HepG2 (cell line): ENCODE measurements around the gene MARS1. TPM values are rescaled to one million over a fixed set of nuclear protein-coding genes. Genes with fewer than 3 reads are reported as not detected.

Experiments
- AFF4 ChIP-seq: sonication (generic); formaldehyde crosslinking; IDR thresholded peaks from 2 replicates; pipeline ENCODE4 v1.4.0; 2020; ENCODE audit warnings: missing genetic modification reagents
- FOXO1 ChIP-seq: sonication (generic); formaldehyde crosslinking; IDR thresholded peaks from 2 replicates; pipeline ENCODE4 v1.4.0; 2020; ENCODE audit warnings: missing genetic modification reagents
- HNRNPK ChIP-seq: fragments of 200-400 bp; formaldehyde crosslinking; IDR thresholded peaks from 2 replicates; pipeline ENCODE4 v1.6.1; 2018; ENCODE audit warnings: low read length, low read depth, moderate library complexity, mild to moderate bottlenecking; ENCODE audit not compliant: poor library complexity, severe bottlenecking
- HOXA5 ChIP-seq: sonication (generic); formaldehyde crosslinking; IDR thresholded peaks from 2 replicates; pipeline ENCODE4 v1.4.0; 2020; ENCODE audit warnings: missing genetic modification reagents
- ISX ChIP-seq: sonication (generic); formaldehyde crosslinking; conservative IDR thresholded peaks from 2 replicates; pipeline ENCODE4 v1.5.0; 2020; ENCODE audit warnings: missing genetic modification reagents
- KDM4B ChIP-seq: sonication (generic); formaldehyde crosslinking; IDR thresholded peaks from 2 replicates; pipeline ENCODE4 v1.4.0; 2020; ENCODE audit warnings: missing genetic modification reagents
- NR3C1 ChIP-seq: sonication (generic); formaldehyde crosslinking; IDR thresholded peaks from 2 replicates; pipeline ENCODE4 v1.4.0; 2020; ENCODE audit warnings: missing genetic modification reagents
- NRL ChIP-seq: sonication (generic); formaldehyde crosslinking; IDR thresholded peaks from 2 replicates; pipeline ENCODE4 v1.5.0; 2020; ENCODE audit warnings: missing genetic modification reagents, mild to moderate bottlenecking, moderate library complexity, borderline replicate concordance
- SRF ChIP-seq: IDR thresholded peaks from 2 replicates; pipeline ENCODE4 v1.6.1; 2011; ENCODE audit warnings: mild to moderate bottlenecking, low read depth, low read length, moderate library complexity
- ZBTB39 ChIP-seq: sonication (generic); formaldehyde crosslinking; IDR thresholded peaks from 2 replicates; pipeline ENCODE4 v1.5.0; 2020; ENCODE audit warnings: missing genetic modification reagents
- ZFP41 ChIP-seq: sonication (generic); formaldehyde crosslinking; IDR thresholded peaks from 2 replicates; pipeline ENCODE4 v1.4.0; 2020; ENCODE audit warnings: mild to moderate bottlenecking, missing genetic modification reagents, borderline replicate concordance
- ZNF17 ChIP-seq: sonication (generic); formaldehyde crosslinking; IDR thresholded peaks from 2 replicates; pipeline ENCODE4 v1.5.0; 2020; ENCODE audit warnings: mild to moderate bottlenecking, missing genetic modification reagents
- ZNF562 ChIP-seq: sonication (generic); formaldehyde crosslinking; IDR thresholded peaks from 2 replicates; pipeline ENCODE4 v1.8.0; 2022; ENCODE audit warnings: missing genetic modification reagents, borderline replicate concordance
- ZNF724P ChIP-seq: sonication (generic); formaldehyde crosslinking; IDR thresholded peaks from 2 replicates; pipeline ENCODE4 v1.8.0; 2022; ENCODE audit warnings: missing genetic modification reagents, borderline replicate concordance
- ZNF781 ChIP-seq: sonication (generic); formaldehyde crosslinking; IDR thresholded peaks from 2 replicates; pipeline ENCODE4 v1.5.1; 2020; ENCODE audit warnings: borderline replicate concordance, mild to moderate bottlenecking, missing genetic modification reagents; ENCODE audit errors: not compliant biosample characterization
- ZNF891 ChIP-seq: sonication (generic); formaldehyde crosslinking; IDR thresholded peaks from 2 replicates; pipeline ENCODE4 v1.5.0; 2020; ENCODE audit warnings: mild to moderate bottlenecking, missing genetic modification reagents
- ZSCAN22 ChIP-seq: sonication (generic); formaldehyde crosslinking; IDR thresholded peaks from 2 replicates; pipeline ENCODE4 v1.4.0; 2020; ENCODE audit warnings: mild to moderate bottlenecking, missing genetic modification reagents
- polyA plus RNA-seq, 8 experiments: library from polyadenylated mRNA; depleted of rRNA in 3 of 8; stranded (reverse) in 7 of 8; unstranded in 1 of 8; fragments of >200 nt; fragmentation: Illumina TruSeq in 4 of 8; extraction: Trizol in 4 of 8; gene quantifications; 2 replicates each; pipeline versions ENCODE4 v1.2.1 to v1.2.3, GENCODE V29; 2011 to 2016; ENCODE audit warnings: low read depth in 4 of 8, missing spikeins in 1 of 8, mixed read lengths in 1 of 8; ENCODE audit not compliant: insufficient read depth in 1 of 8
- total RNA-seq, 5 experiments: library from RNA; depleted of rRNA; stranded (reverse); fragments of >200 nt; fragmentation: Illumina TruSeq; extraction: Trizol; gene quantifications; 2 replicates each; pipeline ENCODE4 v1.2.3, GENCODE V29; 2016; ENCODE audit warnings: low read depth in 1 of 5
- TF ChIP-seq, protein P1 (sequence below): sonication (generic); formaldehyde crosslinking; IDR thresholded peaks from 2 replicates; pipeline ENCODE4 v1.9.0; 2021; ENCODE audit warnings: mild to moderate bottlenecking, missing genetic modification reagents

Gene MARS1
- total and polyA plus RNA-seq, 2 of the 13 experiments (the other 11 are each of a cell fraction or from before 2014, with no cell fraction given): 115 to 181 TPM

- TF ChIP-seq FOXO1 (no peak), HOXA5 (CRISPR knock-in tag) (no peak; the same call in 1 of the 2 replicates), ZSCAN22 (CRISPR knock-in tag) (no peak), ZNF724P (CRISPR knock-in tag) (no peak), ISX (no peak), ZFP41 (no peak), KDM4B (CRISPR knock-in tag) (no peak), HNRNPK (no peak), SRF (no peak), ZBTB39 (CRISPR knock-in tag) (no peak), AFF4 (CRISPR knock-in tag) (no peak), ZNF562 (no peak), NR3C1 (CRISPR knock-in tag) (no peak), ZNF891 (CRISPR knock-in tag) (peak; percentile 18; the same call in 1 of the 2 replicates), NRL (no peak), ZNF781 (CRISPR knock-in tag) (no peak), ZNF17 (CRISPR knock-in tag) (no peak)
- TF ChIP-seq, protein P1, sequence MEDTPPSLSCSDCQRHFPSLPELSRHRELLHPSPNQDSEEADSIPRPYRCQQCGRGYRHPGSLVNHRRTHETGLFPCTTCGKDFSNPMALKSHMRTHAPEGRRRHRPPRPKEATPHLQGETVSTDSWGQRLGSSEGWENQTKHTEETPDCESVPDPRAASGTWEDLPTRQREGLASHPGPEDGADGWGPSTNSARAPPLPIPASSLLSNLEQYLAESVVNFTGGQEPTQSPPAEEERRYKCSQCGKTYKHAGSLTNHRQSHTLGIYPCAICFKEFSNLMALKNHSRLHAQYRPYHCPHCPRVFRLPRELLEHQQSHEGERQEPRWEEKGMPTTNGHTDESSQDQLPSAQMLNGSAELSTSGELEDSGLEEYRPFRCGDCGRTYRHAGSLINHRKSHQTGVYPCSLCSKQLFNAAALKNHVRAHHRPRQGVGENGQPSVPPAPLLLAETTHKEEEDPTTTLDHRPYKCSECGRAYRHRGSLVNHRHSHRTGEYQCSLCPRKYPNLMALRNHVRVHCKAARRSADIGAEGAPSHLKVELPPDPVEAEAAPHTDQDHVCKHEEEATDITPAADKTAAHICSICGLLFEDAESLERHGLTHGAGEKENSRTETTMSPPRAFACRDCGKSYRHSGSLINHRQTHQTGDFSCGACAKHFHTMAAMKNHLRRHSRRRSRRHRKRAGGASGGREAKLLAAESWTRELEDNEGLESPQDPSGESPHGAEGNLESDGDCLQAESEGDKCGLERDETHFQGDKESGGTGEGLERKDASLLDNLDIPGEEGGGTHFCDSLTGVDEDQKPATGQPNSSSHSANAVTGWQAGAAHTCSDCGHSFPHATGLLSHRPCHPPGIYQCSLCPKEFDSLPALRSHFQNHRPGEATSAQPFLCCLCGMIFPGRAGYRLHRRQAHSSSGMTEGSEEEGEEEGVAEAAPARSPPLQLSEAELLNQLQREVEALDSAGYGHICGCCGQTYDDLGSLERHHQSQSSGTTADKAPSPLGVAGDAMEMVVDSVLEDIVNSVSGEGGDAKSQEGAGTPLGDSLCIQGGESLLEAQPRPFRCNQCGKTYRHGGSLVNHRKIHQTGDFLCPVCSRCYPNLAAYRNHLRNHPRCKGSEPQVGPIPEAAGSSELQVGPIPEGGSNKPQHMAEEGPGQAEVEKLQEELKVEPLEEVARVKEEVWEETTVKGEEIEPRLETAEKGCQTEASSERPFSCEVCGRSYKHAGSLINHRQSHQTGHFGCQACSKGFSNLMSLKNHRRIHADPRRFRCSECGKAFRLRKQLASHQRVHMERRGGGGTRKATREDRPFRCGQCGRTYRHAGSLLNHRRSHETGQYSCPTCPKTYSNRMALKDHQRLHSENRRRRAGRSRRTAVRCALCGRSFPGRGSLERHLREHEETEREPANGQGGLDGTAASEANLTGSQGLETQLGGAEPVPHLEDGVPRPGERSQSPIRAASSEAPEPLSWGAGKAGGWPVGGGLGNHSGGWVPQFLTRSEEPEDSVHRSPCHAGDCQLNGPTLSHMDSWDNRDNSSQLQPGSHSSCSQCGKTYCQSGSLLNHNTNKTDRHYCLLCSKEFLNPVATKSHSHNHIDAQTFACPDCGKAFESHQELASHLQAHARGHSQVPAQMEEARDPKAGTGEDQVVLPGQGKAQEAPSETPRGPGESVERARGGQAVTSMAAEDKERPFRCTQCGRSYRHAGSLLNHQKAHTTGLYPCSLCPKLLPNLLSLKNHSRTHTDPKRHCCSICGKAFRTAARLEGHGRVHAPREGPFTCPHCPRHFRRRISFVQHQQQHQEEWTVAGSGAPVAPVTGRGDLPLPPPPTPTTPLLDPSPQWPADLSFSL: no peak
Measured at GRCh38 chr12:57459055-57459749, 28.7 kb upstream of the MARS1 start (continued).
